Left renal cortex interstitium (tissue), 4 donors: ENCODE results near the gene THAP11. TPM values are rescaled to one million over a fixed set of nuclear protein-coding genes. Genes with fewer than 3 reads are reported as not detected.
"Not testable (repeated sequence)": the region's sequence is repeated elsewhere in the genome, so short reads cannot be mapped to it uniquely, and the experiment has no call there.

Source experiments
- DNase-seq, 4 donors: peaks; one replicate each; pipeline ENCODE4 v3.0.0-alpha.2; 2013; ENCODE audit warnings: low read depth in 4 of 4, low spot score in 2 of 4, missing footprints in 1 of 4
- polyA plus RNA-seq, 4 donors: library from polyadenylated mRNA; unstranded; fragments of 120-200 nt; gene quantifications; one replicate each; pipeline ENCODE4 v1.2.1, GENCODE V29; 2013; ENCODE audit not compliant: insufficient read length in 4 of 4

Gene THAP11
- polyA plus RNA-seq, 4 donors, result 26.8 to 40.0 (median 32.0) TPM

- peak in 2 of 4 donors; percentile 84 to 94 for DNase-seq
These were observed 8.5 kb upstream of the THAP11 start for GRCh38 chr16:67833415-67834241.

DNA sequence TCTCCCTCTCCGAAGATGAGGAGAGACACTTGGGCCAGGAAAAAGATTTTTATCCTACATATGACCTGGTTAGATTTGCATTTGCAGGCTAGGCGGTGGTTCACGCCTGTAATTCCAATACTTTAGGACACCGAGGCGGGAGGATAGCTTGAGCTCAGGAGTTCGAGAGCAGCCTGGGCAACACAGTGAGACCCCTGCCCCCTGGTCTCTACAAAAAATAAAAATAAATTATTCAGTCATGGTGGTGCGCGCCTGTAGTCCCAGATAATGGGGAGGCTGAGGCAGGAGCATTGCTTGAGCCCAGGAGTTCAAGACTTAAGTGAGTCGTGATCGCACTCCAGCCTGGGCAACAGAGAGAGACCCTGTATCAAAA lies 7.9 kb upstream of the THAP11 start:
- no peak for DNase-seq

DNA sequence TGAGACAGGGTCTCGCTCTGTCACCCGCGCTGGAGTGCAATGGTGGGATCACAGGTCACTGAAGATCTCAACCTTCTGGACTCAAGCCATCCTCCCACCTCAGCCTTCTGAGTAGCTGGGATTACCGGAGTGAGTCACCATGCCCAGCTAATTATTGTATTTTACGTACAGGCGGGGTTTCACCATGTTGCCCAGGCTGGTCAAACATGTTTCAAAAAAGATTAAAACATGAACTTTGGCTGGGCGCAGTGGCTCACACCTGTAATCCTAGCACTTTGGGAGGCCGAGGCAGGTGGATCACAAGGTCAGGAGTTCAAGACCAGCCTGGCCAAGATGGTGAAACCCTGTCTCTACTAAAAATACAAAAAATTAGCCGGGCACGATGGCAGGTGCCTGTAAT lies 4.9 kb upstream of the THAP11 start:
- not testable (repeated sequence) for DNase-seq

- DNase-seq, result no peak
These were observed 4.3 kb upstream of the THAP11 start for GRCh38 chr16:67837811-67838210.

DNA sequence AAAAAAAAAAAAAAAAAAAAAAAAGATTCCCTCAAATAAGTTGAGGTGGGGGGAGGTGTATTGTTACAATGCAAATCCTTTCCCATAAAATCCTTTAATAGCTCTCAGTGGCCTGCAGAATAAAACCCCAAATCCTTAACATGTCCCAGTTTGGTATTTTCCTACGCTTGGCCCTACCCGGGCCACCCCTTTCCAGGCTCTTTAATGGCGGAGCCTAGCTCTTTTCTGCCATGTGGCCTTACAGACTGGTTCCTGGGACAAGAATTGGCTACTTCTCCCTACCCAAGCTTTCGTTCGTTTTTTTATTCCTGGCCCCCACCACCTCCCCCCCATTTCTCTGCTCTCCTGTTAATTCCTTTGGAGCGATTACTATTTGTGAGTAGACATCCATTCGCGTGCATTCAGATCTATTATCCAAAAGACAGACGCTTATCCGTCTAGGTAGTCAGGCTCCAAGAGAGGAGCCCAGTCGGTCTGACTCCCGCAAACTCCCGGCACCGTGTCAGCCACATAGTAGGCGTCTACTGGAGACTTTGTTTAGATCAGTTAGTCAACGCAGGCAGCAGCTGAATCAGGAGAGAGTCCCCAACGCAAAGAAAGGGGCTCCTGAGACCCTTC lies 813 bp upstream of the THAP11 start:
- DNase-seq, result no peak

DNA sequence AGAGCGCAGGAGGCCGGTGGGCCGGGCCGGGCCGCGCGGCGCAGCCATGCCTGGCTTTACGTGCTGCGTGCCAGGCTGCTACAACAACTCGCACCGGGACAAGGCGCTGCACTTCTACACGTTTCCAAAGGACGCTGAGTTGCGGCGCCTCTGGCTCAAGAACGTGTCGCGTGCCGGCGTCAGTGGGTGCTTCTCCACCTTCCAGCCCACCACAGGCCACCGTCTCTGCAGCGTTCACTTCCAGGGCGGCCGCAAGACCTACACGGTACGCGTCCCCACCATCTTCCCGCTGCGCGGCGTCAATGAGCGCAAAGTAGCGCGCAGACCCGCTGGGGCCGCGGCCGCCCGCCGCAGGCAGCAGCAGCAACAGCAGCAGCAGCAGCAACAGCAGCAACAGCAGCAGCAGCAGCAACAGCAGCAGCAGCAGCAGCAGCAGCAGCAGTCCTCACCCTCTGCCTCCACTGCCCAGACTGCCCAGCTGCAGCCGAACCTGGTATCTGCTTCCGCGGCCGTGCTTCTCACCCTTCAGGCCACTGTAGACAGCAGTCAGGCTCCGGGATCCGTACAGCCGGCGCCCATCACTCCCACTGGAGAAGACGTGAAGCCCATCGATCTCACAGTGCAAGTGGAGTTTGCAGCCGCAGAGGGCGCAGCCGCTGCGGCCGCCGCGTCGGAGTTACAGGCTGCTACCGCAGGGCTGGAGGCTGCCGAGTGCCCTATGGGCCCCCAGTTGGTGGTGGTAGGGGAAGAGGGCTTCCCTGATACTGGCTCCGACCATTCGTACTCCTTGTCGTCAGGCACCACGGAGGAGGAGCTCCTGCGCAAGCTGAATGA lies 606 bp downstream of the THAP11 start:
- DNase-seq, result no peak

- no peak for DNase-seq
These were observed 1.2 kb downstream of the THAP11 start for GRCh38 chr16:67843343-67843765.

DNA sequence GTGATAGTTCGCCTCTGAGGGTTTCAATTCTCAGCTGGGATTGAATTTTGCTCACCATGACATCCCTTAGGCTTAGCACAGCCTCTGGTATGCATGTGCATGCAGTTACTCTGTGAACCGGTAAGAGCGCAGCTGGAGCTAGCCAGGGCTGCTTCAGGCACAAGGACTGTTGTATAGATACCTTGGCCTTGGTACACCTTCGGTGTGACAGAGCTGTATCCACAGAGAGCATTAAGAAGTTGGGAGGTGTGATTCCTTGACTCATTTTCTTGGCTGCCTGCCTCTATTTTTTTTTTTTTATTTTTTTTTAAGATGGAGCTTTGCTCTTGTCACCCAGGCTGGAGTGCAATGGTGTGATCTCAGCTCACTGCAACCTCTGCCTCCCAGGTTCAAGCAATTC lies 2.4 kb downstream of the THAP11 start:
- DNase-seq, result no peak

DNA sequence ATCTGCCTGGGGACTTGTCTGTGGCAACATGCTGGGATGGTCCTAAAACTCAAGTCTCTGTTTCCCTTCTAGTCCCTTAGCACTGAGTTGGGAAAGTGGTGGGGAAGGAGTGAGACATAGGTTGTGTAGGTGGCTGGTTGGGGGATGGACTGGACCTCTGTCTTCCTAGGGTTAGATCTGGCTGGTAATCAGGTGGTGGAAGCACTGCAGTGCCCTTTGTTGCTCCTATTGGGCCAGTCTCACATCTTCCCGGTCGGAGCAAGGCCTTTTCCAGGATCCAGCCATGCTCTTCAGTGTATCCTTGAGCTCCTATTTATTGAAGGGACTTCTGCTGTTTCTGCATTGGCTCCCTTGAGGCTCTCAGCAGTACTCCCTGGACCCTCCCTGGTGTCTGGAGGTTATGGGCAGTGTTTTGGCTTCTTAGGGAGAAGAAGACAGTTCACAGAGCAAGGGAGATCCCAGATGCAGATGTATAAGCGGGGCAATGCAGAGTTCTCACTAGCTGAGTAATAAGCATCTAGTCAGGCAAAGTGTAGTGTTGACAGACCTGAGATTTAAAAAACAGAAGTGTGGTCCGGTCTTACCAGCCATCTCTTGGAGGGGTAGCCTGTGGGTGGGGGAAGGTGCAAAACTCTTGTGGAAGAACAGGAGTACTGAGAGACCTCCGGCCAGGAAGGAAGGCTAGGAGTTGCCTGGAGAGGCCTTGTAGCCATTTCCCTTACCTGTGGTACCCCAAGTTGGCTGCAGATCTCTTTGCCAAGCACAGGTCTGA lies 3.4 kb downstream of the THAP11 start:
- no peak for DNase-seq

- no peak for DNase-seq
These were observed 3.9 kb downstream of the THAP11 start for GRCh38 chr16:67846063-67846319.

DNA sequence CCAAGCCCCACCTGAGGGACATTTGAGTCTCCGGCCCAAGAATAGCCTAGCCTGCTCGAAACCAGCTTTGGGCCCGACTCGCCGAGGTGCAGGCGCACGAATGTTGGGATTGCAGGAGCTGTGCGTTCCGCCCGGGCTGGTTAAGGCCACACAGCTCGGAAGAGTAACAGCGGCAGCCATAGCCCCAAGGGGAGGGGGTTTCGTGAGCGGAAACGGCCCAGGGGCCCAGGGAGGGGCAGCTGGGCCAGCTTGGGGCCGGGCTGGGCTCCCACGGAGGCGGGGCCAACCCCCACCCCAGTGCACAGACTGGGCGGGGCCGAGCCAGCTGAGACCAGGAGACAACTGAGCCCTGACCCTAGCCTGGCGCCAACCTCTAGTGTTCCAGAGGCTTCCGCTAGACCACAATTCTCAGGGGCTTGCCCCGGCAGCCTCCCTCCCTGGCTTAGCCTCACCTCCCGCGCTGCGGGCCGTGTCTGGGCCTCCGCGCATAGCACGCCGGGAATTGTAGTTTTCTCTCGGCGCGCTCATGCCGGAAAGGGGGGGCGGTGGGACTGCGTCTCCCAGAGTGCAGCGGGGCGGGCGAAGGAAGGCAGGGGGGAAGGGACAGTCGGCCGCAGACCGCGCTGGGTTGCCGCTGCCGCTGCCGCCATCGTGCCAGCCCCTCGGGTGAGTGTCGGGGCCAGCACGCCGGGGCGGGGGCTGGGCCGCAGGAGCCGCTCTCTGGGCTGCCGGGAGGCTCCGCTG lies 4.4 kb downstream of the THAP11 start, which contains the start of gene NUTF2:
NUTF2 (plus strand) TSS at position 614 of the 744 bp plus-strand sequence. CDS start 18,198 bp downstream, outside the sequence.
- DNase-seq, result peak; percentile 86 to 96 (median 94)

DNA sequence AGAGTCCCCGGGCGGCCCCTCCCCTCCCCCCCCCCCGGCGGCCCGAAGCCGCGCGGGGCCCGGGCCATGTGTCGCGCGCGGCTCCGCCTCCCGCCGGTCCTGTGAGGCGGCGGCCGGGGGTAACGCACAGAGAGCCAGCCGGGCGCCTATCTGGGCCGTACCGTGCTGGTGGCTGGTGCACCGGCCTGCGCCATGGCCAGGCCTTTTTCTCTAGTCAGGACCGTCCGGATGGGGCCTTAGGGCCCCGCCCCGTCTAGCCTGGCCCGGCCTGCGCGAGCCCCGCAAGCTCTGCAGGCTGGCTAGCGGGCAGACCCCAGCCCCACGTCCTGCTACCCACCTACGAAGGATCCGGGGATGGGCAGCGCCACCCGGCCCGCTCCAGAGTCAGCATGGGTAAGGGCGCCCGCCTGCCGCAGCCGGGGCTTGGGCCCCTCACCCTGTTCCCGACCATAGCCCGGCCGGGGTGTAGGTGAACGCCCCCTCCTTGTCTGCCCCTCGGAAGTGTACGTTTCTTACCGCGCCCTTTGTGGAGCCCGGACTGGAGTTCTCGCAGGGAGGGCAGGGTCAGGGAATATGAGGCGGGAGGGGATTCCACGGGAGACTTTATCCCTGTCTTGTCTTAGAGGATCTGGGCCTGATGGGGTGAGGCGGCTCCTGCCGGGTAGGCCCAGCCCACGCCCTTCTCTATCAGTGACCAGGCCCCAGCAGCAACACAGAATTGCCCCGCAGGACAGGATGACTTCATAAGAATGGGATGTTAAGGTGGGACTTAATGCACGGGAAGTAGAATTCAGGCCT lies 5.1 kb downstream of the THAP11 start, which contains the start of gene CENPT:
CENPT (minus strand) TSS at position 630 of the 798 bp plus-strand sequence. CDS start 13,834 bp downstream, outside the sequence.
- no peak for DNase-seq

DNA sequence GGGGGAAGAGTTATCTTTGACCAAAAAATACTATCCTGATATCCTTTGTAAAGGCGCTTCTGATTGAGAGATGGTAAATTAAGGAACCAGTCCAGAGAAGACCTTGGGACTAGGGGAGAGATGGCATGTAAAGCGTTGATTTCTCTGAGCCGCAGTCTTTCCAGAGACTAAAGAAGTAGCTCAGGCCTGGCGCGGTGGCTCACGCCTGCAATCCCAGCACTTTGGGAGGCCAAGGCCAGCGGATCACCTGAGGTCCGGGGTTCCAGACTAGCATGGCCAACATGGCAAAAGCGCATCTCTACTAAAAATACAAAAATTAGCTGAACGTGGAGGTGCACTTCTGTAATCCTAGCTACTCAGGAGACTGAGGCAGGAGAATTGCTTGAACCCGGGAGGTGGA lies 6.0 kb downstream of the THAP11 start:
- no peak for DNase-seq

DNA sequence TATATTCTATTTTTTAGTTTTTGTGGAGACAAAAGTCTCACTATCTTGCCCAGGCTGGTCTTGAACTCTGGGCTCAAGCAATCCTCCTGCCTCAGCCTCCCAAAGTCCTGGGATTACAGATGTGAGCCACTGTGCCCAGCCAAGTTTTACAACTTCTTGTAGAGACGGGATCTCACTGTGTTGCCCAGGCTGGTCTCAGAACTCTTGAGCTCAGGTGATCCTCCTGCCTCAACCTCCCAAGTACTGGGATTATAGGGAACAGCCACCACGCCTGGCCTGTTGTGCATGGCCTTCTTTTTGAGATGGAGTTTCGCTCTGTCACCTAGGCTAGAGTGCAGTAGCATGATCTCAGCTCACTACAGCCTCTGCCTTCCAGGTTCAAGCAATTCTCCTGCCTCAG lies 11.6 kb downstream of the THAP11 start:
- DNase-seq, result no peak

- no peak for DNase-seq
These were observed 13.7 kb downstream of the THAP11 start for GRCh38 chr16:67855789-67856188.

DNA sequence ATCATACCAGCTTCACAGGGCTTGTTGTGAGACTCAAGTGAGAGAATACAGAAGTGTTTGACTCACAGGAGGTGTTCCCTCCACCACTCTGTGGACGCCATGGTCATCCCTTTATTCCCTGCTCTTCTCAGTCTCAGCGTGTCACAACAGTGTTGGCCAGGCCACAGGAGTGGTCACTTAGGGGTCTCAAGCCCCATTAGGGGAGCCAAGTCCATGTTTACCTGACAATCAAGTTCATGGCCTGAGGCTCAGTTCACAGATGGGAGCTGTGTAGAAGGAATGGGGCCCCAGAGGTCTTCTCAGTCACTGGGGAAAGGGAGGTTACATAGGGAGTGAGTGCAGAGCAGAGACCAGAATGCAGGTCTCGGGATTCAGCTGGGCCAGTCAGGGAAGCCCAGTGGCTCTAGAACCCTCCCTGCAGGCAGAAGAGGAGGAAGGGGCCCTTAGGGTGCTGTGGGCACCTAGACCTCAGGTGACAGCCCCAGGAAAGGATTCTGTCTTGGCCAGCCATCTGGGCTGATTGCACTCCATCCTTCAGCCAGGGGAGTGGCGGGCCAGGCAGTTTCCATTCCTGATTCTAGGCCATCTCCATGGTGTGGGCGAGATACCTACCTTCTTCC lies 14.9 kb downstream of the THAP11 start:
- DNase-seq, result no peak

DNA sequence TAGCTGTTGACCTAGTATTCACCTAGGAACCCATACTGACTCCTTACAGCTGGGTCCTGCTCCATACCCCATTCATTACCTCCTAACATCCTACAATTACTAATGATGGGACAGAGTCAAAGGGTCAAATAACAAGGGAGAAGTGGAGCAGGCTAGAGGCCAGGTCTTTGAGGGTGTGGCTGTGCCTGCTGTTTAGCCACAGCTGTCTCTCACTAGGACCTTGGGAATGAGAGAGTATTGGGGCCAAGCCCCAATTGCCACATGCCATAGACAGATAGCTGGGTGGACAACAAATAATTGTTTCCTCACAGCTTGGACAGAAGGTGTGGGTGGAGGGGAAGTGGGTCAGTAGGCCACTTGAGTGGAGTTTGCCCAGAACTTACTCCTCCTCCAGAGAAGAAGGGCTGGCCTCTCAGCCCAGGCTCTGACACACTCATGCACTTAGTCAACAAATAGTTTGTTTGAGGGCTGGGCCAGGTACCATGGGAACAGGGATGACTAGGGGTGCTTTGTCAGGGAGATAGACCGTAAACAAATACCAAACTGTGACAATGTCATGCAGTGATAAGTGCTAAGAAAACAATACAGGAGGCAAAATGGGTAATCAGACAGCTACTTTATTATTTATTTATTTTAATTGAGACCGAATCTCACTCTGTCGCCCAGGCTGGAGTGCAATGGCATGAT lies 15.6 kb downstream of the THAP11 start:
- DNase-seq, result no peak

DNA sequence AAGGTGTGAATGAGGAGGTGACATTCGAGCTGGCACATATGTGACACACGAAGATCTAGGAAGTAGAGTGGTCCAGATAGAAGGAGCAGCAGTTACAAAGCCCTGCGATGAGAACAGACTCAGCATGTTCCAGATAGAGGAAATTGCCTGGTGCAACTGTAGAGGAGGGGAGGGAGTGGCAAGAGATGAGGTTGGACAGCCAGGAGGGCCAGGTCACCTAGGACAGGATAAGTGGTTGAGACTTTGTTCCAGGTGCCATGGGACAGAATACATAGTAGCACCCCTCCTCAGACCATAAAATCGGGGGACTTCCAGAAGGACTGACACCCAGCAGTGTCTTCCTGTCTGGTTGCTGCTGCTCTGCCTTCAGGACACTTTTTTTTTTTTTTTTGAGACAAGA lies 16.4 kb downstream of the THAP11 start:
- DNase-seq, result no peak
